Adrenal gland (tissue), 5 donors: Measurements from ENCODE around the gene C10orf90.

Experiments
- POLR2A ChIP-seq, 2 donors: fragments of 450-650 bp; IDR thresholded peaks; one replicate each; pipeline ENCODE4 v1.6.1; 2017; ENCODE audit warnings: antibody characterized with exemption in 2 of 2, mild to moderate bottlenecking in 2 of 2, moderate library complexity in 1 of 2
- TF ChIP-seq, protein P1 (sequence below), 6 experiments: fragments of 450-650 bp in 4 of 6; fragments of 200-600 bp in 2 of 6; sonication (generic) in 1 of 6; IDR thresholded peaks; 1 replicate in 5 of 6; 2 replicates in 1 of 6; pipeline versions ENCODE4 v1.5.1 to v1.8.0; 2016 to 2021; ENCODE audit warnings: antibody characterized with exemption in 6 of 6, mild to moderate bottlenecking in 2 of 6, moderate library complexity in 1 of 6
- donor health status: DM: no; HTN: no; CAD: no.

DNA sequence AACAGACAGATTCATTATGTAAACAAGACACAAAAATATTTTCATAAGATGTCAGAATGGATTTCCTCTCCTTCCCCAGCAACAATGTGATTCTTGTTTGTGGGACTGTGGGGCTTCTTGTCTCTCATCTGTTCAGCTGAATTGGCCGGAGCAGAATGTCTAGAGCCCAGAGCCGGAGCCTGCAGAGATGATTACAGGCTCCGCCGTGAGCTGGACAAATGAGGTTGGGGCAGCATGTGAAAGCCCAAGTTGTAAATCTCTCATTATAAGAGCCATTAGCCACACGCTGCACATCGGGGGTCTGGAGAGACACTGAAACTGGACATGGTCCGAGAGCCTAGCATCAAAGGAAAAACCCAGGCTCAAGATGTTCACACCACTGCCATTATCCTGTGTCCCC is 145.2 kb downstream of the C10orf90 start:
- TF ChIP-seq, protein P1, sequence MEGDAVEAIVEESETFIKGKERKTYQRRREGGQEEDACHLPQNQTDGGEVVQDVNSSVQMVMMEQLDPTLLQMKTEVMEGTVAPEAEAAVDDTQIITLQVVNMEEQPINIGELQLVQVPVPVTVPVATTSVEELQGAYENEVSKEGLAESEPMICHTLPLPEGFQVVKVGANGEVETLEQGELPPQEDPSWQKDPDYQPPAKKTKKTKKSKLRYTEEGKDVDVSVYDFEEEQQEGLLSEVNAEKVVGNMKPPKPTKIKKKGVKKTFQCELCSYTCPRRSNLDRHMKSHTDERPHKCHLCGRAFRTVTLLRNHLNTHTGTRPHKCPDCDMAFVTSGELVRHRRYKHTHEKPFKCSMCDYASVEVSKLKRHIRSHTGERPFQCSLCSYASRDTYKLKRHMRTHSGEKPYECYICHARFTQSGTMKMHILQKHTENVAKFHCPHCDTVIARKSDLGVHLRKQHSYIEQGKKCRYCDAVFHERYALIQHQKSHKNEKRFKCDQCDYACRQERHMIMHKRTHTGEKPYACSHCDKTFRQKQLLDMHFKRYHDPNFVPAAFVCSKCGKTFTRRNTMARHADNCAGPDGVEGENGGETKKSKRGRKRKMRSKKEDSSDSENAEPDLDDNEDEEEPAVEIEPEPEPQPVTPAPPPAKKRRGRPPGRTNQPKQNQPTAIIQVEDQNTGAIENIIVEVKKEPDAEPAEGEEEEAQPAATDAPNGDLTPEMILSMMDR (IDR thresholded peaks at IDR 0.05): no peak
- no peak for TF ChIP-seq POLR2A (IDR thresholded peaks at IDR 0.05)
